ENCODE results near the gene CREB5.

Gene CREB5

GRCh38 chr7:28579571-28579970 lies 167.3 kb downstream of the CREB5 start:
- TF ChIP-seq CTCF (IDR thresholded peaks at IDR 0.05; ENCODE audit: low read depth, low read length, missing control alignments), result no peak
- DNase-seq (ENCODE audit: extremely low read depth, low read depth), result no peak
- no peak overlapping the region for H3K4me3 ChIP-seq (replicated peaks; ENCODE audit: low read depth, low read length)

GRCh38 chr7:28580665-28581064 lies 168.3 kb downstream of the CREB5 start:
- no peak overlapping the region for H3K4me3 ChIP-seq (replicated peaks; ENCODE audit: low read depth, low read length)
- no peak for TF ChIP-seq CTCF (IDR thresholded peaks at IDR 0.05; ENCODE audit: low read depth, low read length, missing control alignments)
- DNase-seq (ENCODE audit: extremely low read depth, low read depth), result no peak

GRCh38 chr7:28581351-28581750 lies 169.0 kb downstream of the CREB5 start:
- H3K4me3 ChIP-seq (replicated peaks; ENCODE audit: low read depth, low read length), result no peak overlapping the region
- no peak for DNase-seq (ENCODE audit: extremely low read depth, low read depth)
- TF ChIP-seq CTCF (IDR thresholded peaks at IDR 0.05; ENCODE audit: low read depth, low read length, missing control alignments), result no peak

GRCh38 chr7:28582226-28582625 lies 169.9 kb downstream of the CREB5 start:
- DNase-seq (ENCODE audit: extremely low read depth, low read depth), result no peak
- H3K4me3 ChIP-seq (replicated peaks; ENCODE audit: low read depth, low read length), result no peak overlapping the region
- no peak for TF ChIP-seq CTCF (IDR thresholded peaks at IDR 0.05; ENCODE audit: low read depth, low read length, missing control alignments)

- TF ChIP-seq CTCF (IDR thresholded peaks at IDR 0.05; ENCODE audit: low read depth, low read length, missing control alignments), result no peak
- DNase-seq (ENCODE audit: extremely low read depth, low read depth), result no peak
- H3K4me3 ChIP-seq (replicated peaks; ENCODE audit: low read depth, low read length), result no peak overlapping the region
Measured at GRCh38 chr7:28584235-28584634, 171.9 kb downstream of the CREB5 start.

GRCh38 chr7:28586736-28587135 lies 174.4 kb downstream of the CREB5 start:
- TF ChIP-seq CTCF (IDR thresholded peaks at IDR 0.05; ENCODE audit: low read depth, low read length, missing control alignments), result no peak
- H3K4me3 ChIP-seq (replicated peaks; ENCODE audit: low read depth, low read length), result no peak overlapping the region
- no peak for DNase-seq (ENCODE audit: extremely low read depth, low read depth)

- H3K4me3 ChIP-seq (replicated peaks; ENCODE audit: low read depth, low read length), result no peak overlapping the region
- no peak for TF ChIP-seq CTCF (IDR thresholded peaks at IDR 0.05; ENCODE audit: low read depth, low read length, missing control alignments)
- DNase-seq (ENCODE audit: extremely low read depth, low read depth), result no peak
Measured at GRCh38 chr7:28587211-28587610, 174.9 kb downstream of the CREB5 start.

Data from HFF-Myc (cell line).